HG03060 (cell line): ENCODE data around the gene SOBP.

Source experiments
- ATAC-seq: cut with Tn5 transposase; IDR thresholded peaks from one replicate; pipeline ENCODE4 v1.9.1; 2021; ENCODE audit warnings: low read depth, moderate number of reproducible peaks; ENCODE audit not compliant: unreplicated experiment

The SOBP gene

DNA sequence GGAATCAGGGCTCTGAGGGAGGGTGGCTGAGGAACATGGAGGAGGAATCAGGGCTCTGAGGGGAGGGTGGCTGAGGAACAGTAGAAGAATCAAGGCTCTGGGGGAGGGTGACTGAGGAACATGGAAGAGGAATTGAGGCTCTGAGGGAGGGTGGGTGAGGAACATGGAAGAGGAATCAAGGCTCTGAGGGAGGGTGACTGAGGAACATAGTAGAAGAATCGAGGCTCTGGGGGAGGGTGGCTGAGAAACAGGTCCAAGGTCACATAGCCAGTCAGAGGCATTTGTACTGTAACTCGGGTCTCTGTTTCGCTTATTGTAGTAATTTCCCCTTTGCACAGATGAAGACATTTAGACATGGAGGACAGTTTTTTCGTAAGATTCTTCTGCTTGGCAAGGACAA is 164.8 kb downstream of the SOBP start:
- ATAC-seq: no peak

DNA sequence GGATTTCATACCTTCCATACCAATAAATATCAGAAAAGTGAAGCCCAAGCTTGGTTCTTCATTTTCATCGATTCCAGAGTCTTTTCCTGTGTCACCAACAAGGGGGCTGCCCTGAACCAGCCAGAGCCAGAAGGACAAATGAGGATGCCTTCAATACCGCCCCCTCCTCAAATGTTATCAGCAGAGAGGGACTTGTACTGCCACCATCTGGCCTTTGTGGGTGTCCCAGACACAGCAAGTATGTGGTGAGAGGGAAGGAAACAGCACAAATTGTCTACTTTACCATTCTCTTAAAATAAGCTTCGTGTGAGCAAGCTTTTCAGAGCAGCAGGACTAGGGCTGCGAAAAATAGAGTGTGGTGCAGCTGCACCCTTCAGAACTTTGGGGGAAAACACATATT is 165.3 kb downstream of the SOBP start:
- ATAC-seq: no peak

DNA sequence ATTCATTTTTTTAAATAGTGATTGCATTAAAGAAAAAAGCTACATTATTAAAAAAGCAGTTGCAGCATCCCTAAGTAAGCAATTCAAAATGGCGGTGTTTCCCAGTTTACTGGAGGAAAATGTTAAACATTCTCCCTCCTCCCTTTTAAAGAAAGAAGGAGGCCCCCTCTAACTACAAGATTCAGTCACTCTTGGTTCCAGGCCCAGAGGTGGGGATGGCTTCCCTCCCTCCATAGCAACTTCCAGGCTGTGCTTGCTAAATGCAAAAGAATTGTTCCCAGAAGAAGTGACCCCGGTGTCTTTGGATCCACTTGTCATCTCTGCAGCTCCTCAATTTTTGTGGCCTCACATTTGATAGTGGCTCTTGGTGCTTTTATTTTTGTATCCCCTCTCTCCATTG is 165.9 kb downstream of the SOBP start:
- no peak for ATAC-seq

- ATAC-seq: no peak
Measured at GRCh38 chr6:107656401-107656800, 166.5 kb downstream of the SOBP start.

DNA sequence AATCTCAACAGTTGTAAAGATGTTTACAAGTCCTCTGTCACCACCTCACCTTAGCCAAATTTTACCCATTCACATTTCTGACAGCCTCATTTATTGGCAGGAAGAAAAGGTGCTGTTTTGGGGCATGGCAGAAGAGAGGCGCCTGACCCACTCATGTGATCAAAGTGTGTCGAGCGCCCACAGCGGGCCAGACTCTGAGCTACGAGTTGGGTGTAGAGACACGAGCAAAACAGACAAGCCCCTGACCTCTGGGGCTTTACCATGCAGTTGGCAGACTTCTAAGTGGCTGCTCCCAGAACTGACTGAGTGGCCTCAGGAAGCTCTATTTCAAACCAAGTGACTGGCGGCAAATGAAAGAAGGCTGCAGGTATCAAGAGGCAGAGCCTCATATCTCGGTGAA is 167.0 kb downstream of the SOBP start:
- ATAC-seq: no peak

GRCh38 chr6:107657373-107657754 is 167.4 kb downstream of the SOBP start:
- no peak for ATAC-seq

DNA sequence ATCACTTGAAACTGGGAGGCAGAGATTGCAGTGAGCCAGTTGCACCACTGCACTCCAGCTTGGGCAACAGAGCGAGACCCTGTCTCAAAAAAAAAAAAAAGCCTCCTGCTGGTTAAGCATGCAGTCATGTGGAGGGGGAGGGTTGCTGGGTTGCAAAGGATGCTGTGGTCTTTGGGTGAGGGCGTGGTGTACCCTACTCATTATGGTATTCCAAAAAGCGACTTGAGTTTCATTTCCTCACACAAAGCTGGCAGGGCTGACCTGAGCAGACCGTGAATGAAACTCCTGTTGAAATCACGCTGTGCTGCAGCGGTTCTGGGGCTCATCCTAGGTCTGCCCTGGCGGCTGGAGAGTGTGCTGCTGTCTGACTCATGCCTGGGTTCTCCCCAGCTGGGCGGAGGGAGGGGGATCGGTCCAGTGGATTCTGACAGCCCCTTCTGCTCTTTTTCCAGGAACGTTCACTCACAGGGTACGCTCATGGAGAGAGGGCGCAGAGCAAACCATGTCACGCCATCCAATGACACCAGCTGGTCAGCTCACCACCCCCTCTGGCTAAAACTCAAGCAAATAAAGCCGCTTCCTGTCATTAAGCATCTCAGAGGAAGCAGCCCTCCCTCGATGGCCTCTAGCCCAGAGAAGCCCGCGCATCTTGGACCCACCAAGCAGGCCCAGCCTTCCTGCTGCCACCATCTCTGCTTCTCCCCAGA is 168.0 kb downstream of the SOBP start:
- peak; percentile 86 for ATAC-seq

- no peak for ATAC-seq
Measured at GRCh38 chr6:107658920-107659865, 169.3 kb downstream of the SOBP start.

GRCh38 chr6:107660839-107661238 is 170.9 kb downstream of the SOBP start:
- ATAC-seq: no peak

- no peak for ATAC-seq
Measured at GRCh38 chr6:107661291-107661690, 171.4 kb downstream of the SOBP start.

GRCh38 chr6:107662333-107662732 is 172.4 kb downstream of the SOBP start:
- no peak for ATAC-seq

- ATAC-seq: no peak
Measured at GRCh38 chr6:107663308-107663707, 173.4 kb downstream of the SOBP start.

DNA sequence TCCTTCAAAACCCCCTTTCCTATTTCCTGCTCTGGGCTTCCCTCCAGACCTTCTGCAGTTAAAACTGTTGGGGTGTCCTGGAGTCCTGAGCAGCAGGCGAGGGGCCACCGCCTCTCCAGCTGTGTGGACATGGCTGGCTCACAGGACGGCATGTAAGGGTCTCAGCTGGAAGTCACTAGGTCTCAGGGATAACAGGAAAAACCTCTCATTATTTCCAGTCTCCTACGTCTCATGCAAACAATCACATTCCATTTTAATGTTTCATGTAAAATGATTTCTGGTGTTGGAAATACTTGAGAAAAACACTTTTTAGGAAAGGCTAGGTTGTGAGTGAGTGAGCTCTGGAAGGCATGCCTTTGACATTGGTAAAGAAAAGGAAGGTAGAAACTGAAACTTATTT is 175.5 kb downstream of the SOBP start:
- ATAC-seq: no peak

DNA sequence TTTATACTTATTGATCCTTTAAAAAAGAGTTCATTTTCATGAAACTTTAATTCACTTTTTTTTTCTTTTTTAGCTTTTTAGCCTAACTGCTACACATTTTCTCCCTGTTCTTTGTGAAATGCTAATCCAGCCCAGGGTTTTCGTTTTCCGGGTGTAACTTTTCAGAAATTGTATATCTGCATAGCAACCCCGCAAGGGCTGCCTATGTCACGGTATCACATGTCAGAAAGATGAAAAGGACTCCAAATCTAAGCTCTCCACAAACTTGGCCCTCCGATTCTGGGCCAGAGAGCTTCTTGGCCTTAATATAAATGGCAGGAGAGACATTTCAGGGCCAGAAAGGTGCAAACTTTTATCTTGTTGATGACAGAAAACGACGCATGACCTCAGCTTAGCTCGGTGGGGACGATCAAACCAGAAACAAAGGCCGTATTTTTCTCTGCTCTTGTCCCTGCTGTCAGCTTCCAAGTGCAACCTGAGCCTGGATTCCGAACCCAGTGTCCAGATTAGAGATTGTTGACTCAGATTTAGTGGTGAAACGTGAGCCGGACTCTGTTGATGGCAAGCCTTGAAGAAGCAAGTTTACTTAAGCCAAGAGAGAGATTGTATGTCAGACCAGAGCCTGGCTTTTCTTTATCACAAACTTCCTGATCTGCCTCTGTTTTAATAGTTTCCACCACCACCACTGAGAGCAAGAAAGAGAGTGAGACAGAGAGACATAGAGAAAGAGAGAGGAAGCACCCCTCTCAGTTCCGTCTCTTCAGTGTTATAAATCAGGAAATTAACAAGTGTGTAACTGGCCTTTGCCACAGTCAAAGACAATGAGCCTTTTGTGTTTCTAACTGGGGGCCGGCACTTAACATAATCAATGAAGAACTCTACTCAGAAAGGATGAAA is 176.4 kb downstream of the SOBP start:
- ATAC-seq: no peak

DNA sequence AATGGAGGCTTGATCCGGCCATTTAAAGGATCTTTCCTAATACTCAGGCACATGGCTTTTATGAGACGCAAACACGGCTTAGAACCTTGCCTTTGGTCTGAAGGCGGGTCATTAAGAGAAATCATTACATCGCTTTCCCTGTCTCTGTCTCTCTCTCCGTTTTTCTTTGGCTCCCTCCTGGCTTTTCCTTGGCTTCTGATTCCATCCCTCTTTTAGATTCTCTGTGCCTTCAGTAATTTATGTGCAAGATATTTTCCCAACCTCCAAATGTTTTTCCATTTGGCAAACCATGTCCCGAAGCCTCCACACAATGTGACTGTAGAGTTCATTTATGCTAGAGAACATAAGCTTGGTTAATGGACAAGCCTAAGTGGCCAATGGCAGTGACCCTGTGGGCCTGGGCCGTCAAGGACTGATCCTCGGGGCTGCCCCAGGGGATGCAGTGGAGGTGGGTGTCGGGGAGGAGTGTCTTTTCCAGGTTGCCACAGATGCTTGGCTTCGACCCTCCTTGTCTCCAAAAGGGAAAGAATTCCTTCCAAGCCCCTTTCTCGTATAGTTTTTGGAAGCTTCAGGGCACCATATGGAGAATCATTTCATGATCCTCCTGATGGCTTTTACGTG is 177.2 kb downstream of the SOBP start:
- ATAC-seq: no peak

- no peak for ATAC-seq
Measured at GRCh38 chr6:107667790-107668189, 177.9 kb downstream of the SOBP start.

- ATAC-seq: peak; percentile 51
Measured at GRCh38 chr6:107668743-107669474, 179.0 kb downstream of the SOBP start.

DNA sequence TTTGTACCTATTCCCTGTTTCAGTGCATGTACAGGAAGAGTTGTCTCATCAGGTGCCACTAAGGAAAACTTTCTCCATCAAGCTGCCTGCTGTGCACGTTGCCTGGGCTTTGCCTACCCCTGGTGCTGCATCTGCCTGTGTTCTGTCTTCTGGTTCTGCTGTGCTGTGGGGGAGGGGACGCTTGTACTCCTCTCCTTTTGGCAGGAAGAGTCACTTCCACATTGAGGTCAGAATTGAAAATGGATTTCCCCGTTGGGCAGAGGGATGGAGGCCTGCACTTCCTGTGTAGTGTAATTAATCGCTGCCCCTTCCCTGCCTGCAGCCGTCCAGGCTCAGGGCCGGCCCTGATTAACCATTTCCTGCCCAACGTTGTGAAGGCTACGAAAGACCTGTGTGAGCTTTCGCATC is 180.9 kb downstream of the SOBP start:
- ATAC-seq: no peak

DNA sequence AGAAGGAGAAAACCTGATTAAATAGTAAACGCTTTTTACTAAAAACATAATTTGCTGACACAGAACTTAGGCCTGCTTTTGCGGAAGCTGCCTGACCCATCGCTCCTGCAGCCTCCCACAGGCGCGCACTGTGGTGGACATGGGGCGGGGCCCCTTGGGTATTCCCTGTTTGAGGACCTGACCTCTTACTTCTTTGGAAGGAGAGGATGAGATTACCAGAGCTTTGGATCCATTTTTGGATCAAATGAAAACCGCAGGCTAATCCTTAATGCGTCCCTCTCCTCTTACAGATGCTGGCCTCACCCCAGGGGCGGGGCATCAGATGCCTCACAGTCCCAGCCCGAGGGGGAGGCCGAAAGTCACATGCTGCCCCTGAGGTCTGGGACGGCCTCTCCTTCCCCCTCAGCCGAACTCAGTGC is 183.2 kb downstream of the SOBP start:
- no peak for ATAC-seq
